CD1c-positive myeloid dendritic cell (primary cell): ENCODE results near the gene ZBTB16.

Experiments used
- DNase-seq: peaks from one replicate; pipeline ENCODE4 v3.0.0-alpha.2; 2016; ENCODE audit errors: extremely low spot score

The ZBTB16 gene

DNA sequence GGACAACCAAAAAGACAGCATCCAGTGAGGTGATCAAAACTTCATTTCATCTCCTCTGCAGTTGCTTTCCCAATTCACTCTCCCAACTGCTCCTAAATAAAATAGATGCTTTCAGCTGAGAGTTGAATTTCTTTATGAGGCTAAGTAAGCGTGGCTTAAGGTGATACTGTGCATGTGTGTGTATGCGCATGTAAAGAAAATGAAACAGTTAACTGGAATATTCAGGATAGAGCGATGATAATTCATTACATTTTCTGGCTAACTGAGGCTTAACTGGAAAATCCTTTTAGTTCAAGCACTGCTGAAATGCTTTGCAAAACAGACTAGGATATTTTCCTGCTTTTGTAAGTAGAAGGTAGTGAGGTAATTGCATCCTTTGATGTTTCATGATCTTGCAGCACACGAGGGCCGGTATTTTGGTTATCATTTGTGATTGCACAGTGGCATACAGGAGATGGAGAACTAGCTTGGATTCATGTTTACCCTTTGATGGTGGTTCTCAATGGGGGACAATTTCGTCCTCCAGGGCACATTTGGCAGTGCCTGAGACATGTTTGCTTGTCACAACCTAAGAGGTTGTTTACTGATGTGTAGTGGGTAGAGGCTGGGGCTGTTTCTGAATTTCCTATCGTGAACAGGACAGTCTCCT, 71.2 kb downstream of the ZBTB16 start:
- DNase-seq = no peak

DNA sequence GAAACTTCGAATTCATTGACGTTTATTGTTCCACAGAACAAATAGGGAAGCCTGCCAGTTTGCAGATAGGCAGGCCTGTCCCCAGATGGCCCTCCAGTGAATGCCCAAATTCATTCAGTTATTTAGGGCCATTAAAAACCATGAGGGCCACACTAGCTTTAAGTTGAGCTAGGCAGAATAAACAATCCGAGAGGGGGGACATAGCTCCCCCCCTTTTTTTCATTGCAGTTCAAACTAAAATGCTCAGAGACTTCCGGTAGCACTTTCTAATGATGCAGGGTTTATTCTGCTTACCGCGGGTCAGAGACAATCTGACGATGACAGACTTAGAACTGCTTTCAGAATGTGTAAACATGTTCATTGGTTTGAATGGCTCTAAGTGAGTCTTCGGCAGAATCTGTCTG, 72.0 kb downstream of the ZBTB16 start:
- no peak for DNase-seq

DNA sequence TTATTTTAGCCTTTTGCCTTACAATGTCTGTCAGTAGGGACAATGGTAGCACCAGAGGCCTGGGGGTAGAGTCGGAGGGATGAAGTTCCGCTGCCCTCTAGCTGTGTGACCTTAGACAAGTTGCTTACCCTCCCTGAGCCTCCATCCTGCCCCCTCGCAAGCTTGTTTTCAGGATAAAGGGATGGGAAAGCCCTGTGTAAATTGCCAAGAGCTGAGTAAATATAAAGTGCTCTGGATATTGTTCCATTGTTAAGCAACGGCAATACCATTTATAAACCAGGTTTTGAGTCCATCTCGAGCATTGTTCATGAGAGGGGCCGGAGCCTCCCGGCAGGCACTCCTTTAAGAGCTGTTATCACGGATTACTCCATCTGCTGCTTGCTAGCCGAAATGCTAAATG, 72.9 kb downstream of the ZBTB16 start:
- no peak for DNase-seq

DNA sequence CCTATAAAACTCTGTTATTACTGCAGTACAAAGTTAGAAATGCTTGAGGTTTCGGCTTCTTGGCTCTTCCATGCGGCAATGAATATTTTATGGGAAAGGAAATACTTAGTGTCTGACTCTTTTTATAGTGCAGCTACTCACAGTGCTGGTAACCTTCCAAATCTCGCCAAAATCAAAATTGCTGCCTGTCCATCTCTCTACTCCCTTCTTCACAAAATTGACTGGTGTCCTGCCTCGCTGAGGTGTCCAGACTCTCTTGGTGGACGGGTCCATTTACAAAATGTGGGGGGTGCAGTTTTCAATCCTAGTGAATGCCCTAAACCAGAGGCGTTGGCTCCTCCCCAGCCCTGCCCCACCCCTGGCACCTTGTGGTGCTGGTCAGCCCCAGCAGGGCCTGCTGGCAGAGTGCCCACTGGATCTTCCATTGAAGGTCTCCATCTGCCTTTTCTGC, 73.5 kb downstream of the ZBTB16 start:
- DNase-seq = no peak

GRCh38 chr11:114133548-114134329, 74.2 kb downstream of the ZBTB16 start:
- DNase-seq = no peak

DNA sequence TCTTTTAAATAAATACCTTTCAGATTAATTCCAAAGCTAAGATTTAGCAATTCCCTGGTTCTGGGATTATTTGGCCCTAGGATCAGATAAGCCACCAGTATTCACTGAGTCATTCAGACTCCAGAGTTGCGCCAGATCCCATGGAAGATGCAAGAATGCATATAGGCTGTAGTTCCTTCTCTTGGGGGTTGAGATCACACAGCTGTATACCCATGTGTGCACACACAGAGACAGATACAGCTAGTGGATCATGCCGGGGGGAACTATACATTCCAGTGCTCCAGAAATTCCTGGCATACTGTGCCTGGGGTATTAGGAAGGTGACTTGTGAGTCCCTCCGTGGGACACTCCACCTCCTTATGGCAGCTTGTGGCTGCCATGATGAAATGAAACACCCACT, 75.4 kb downstream of the ZBTB16 start:
- DNase-seq = peak; percentile 19

DNA sequence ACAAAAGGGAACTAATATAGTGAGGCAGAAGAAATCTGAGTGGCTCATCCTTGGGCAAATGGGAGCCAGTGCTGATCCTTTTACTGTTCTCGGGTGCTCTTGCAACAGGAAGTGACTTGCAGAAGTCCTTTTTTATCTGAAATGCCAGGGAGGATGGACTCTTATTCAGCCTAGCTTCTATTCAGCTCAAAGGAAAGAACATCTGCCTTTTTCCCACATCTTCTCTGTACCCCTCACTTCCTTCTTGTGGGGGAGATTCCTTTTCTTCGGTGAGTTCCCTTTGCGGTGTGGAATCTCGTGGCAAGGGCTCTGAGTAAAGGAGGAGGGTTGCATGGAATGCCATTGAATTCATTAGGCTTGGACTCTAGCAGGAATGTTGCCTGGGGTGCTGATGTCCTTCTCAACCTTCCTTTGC, 76.2 kb downstream of the ZBTB16 start:
- peak; percentile 73 for DNase-seq

DNA sequence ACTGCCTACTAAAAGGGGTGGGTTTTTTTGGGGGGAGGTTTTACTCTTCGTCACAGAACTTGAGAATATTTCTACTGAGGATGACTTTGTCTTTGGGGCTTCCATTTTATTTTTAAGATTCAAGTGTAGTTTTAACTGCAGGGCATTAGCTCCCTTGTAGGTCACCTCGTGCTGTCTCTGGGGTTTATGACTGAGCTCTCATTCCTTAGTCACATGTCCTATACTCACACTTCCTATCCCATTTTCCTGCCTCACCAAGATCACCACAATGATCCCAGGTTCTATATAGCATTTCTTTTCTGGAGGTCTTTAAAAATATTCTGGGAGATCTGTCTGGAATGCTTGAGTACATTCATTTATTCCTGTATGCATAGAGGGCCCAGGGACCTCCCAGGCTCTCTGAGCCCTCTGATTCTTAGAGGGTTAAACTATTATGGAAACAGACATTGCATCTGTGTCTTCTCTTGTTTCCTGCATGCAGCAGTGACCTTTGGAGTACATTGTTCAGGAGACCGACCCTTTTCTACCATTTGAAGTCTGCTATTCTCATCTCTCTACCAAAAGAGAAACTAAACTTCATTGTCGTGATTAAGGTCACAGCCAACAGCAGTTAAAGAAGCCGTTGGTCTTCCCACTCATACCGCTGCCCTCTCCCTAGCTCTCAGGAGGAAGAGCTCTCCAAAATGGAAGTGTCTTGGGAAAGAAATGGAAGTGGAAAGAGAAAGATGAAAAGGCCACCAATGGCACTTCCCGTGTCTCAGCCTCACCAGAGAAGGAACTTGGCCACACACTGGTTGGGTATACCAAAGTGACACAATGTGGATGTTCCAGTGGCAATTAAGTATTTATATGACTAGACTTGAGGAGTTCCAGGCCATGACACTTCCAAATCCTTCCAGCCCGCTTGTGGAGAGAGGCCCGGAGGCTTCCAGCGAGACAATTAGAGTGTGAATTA, 77.5 kb downstream of the ZBTB16 start:
- peak; percentile 33 for DNase-seq

DNA sequence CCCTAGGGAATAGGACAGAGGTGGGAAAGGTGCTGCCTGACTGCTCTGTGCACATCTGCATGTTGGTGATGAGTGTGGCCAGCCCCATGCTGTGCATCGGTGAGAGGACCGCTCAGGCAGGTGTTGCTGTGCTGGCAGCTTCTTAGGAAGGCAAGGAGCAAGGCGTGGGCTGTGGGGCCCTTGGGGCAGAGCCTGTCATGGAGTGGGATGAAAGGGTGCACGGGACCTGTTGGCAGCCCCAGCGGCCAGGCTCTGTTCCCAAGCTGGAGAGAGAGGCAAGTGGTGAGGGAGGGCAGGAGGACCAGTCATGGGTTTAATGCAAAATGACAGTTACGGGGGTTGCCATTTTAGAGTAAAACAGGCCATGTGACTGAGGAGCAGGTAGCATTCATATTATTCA, 78.3 kb downstream of the ZBTB16 start:
- DNase-seq = no peak

DNA sequence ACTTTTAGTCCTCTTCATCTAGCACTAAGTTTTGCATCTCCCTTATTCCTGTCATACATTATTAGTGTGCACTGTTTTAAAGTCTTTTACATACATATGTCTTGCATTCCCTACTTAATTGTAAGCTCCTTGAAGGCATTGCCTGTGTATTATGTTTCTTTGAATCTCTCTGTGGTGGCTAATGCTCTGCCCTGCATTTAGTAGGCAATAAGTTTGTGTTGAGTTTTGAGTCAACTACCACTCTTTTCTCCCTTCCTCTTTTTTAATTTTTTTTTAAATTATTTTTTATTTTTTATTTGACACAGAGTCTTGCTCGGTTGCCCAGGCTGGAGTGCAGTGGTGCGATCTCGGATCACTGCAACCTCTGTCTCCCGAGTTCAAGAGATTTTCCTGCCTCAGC, 78.9 kb downstream of the ZBTB16 start:
- no peak for DNase-seq

GRCh38 chr11:114140826-114141225, 81.3 kb downstream of the ZBTB16 start:
- no peak for DNase-seq

- DNase-seq = no peak
Measured at GRCh38 chr11:114141863-114142580, 82.5 kb downstream of the ZBTB16 start.

GRCh38 chr11:114142707-114143106, 83.2 kb downstream of the ZBTB16 start:
- DNase-seq = no peak

DNA sequence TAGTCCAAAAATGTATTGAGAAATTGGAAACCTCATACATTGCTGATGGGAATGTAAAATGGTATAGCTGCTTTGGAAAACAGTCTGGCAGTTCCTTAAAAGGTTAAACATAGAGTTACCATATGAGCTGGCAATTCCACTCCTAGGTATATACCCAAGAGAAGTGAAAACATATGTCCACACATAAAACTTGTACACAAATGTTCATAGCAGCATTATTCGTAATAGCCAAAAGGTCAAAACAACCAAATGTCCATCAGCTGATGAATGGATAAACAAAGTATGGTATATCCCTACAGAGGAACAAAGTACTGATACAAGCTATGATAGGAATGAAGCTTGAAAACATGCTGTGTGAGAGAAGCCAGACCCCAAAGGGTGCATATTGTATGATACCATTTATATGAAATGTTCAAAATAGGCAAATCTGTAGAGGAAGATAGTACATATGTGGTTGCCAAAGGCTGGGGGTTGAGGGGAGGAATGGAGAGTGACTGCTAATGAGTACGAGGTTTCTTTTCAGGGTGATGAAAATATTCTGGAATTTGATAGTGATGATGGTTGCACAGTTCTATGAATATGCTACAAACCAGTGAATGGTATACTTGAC, 85.8 kb downstream of the ZBTB16 start:
- DNase-seq = no peak

DNA sequence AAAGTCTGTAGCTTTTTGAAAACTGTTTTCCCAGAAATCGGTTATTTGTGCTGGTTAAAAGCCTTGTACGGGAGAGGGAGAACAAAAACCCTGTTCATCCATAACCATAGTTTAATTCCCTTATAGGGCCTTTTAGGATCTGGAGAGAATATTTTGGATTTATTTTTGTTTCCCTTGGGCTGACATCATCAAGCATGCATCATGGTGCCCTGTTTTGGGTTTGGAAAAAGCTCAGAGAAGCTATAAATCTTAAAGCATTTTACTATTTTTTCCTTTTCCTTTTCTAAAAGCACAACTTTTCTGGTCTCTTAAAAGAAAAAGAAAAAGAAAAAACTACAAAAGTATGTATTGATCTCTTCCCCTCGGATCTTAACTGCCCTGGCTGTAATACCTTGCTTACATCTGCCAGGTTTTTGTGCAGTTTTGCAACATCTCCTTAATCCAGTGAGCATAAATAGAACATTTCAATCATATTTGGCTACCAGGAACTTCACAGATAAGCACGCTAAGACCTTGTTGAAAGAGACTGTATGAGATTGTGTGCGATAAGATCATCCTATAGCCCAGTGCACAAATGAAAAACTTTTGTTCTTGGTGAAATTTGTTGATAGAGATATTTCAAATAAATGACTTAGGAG, 88.0 kb downstream of the ZBTB16 start:
- DNase-seq = no peak

- DNase-seq = no peak
Measured at GRCh38 chr11:114148013-114148382, 88.5 kb downstream of the ZBTB16 start.

- DNase-seq = no peak
Measured at GRCh38 chr11:114149689-114150407, 90.3 kb downstream of the ZBTB16 start.

DNA sequence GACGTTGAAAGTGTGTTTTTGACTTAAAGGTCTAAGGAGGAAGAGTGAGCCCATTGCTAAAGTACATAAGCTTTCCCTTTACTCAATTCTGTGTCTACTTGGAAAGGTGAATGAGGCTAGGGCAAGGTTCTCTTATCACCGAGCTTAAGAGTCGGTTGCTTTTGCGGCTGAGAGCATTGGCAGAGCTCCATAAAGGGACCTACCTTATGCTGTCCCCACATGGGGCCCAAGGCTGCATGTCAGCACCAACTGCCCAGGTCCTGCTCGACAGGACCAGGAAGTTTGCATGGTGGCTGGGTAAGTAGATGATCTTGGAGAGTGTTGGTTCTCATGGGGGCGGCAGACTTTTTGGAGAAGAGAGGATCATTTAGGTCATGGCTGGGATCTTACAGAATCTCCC, 91.2 kb downstream of the ZBTB16 start:
- DNase-seq = no peak

- no peak for DNase-seq
Measured at GRCh38 chr11:114151631-114152030, 92.1 kb downstream of the ZBTB16 start.

DNA sequence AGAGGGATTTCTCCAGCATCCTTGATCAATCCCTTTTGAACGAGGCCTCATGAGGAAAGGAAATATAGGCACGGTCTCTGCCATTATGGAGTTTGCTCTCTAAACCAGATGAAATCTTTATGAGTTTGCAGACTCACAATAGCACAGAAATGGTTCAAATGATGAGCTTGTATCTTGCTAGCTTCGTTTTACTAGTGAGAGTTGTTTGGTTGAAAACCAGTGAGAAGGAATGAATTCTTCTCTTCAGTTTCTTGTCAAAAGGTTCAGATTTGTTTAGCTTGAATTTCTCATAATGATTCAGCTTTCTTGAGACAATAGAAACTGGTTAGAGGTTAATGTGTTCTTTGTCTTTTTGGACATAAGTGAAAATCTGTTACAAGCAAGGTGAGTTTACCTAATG, 92.7 kb downstream of the ZBTB16 start:
- no peak for DNase-seq
